HCT116 (cell line): ENCODE results near the gene VLDLR. TPM values are rescaled to one million over a fixed set of nuclear protein-coding genes. Genes with fewer than 3 reads are reported as not detected.

ENCODE experiments used
- ATAC-seq: fragments of 200-7000 bp; cut with Tn5 transposase; 2 replicates; pipeline ENCODE4 v1.9.1; 2020; ENCODE audit warnings: mild to moderate bottlenecking, moderate library complexity
- BruUV-seq: library from RNA; stranded (reverse); fragments of 400-500 nt; replicated peaks from 2 replicates; lab custom pipeline; 2021; lab: Mats Ljungman, UMichigan
- CTCF ChIA-PET: fragments of 300-600 bp; sonication (Branson Sonifier 250); formaldehyde crosslinking; loops from one replicate; lab custom pipeline; 2021; ENCODE audit warnings: antibody characterized with exemption; lab: Charles Lee
- POLR2A ChIA-PET: fragments of 300-600, 350-600 bp; sonication (Branson Sonifier 250); formaldehyde crosslinking; loops from one replicate; lab custom pipeline; 2021; ENCODE audit warnings: antibody characterized with exemption; lab: Charles Lee
- RAD21 ChIA-PET, 2 experiments: fragments of 300-600 bp; sonication (Branson Sonifier 250); formaldehyde crosslinking; loops; one replicate each; lab custom pipeline; 2023; ENCODE audit warnings: low total read pairs in 2 of 2; ENCODE audit not compliant: uncharacterized antibody in 2 of 2, unreplicated experiment in 2 of 2, low non-redundant PET in 1 of 2; lab: Charles Lee
- DNase-seq: peaks from one replicate; pipeline ENCODE4 v3.0.0-alpha.2; 2010; ENCODE audit warnings: low read depth, low spot score
- H2AFZ ChIP-seq: fragments of 200-600 bp; shearing (Covaris generic), sonication (generic); 2 replicates; pipeline ENCODE4 v1.6.1; 2017; ENCODE audit warnings: low read depth, mixed run types, mixed read lengths, antibody characterized with exemption, low read length; ENCODE audit not compliant: poor library complexity, severe bottlenecking
- H3K27ac ChIP-seq: 2 replicates; pipeline ENCODE4 v1.5.1; 2012; ENCODE audit warnings: low read depth, low read length
- H3K27me3 ChIP-seq: fragments of 200-600 bp; sonication (generic); 2 replicates; pipeline ENCODE4 v1.6.1; 2016; ENCODE audit warnings: mixed run types, low read length, mixed read lengths; ENCODE audit not compliant: insufficient read depth
- H3K36me3 ChIP-seq, 2 experiments: fragments of 200-500 bp in 1 of 2; fragments of 200-600 bp in 1 of 2; sonication (Bioruptor generic) in 1 of 2; sonication (generic) in 1 of 2; 2 replicates each; pipeline versions ENCODE4 v1.5.1 to v1.6.1; 2014 to 2016; ENCODE audit warnings: low read length in 2 of 2, inconsistent platforms in 1 of 2, mixed read lengths in 1 of 2, mixed run types in 1 of 2; ENCODE audit not compliant: insufficient read depth in 2 of 2, control insufficient read depth in 1 of 2
- H3K4me1 ChIP-seq, 2 experiments: fragments of 200-600 bp in 1 of 2; sonication (generic) in 1 of 2; 2 replicates each; pipeline versions ENCODE4 v1.5.1 to v1.6.1; 2012 to 2017; ENCODE audit warnings: low read length in 2 of 2, inconsistent platforms in 1 of 2, mild to moderate bottlenecking in 1 of 2, mixed read lengths in 1 of 2, mixed run types in 1 of 2, moderate library complexity in 1 of 2; ENCODE audit not compliant: insufficient read depth in 2 of 2, control insufficient read depth in 1 of 2
- H3K4me2 ChIP-seq: fragments of 200-600 bp; sonication (generic); 2 replicates; pipeline ENCODE4 v1.6.1; 2017; ENCODE audit warnings: mixed run types, low read length, mixed read lengths
- H3K4me3 ChIP-seq, 2 experiments: fragments of 200-600 bp in 1 of 2; sonication (generic) in 1 of 2; replicated peaks in 1 of 2; 2 replicates each; pipeline ENCODE4 v1.5.1; 2011 to 2016; ENCODE audit warnings: low read length in 2 of 2, control low read depth in 1 of 2, low read depth in 1 of 2, mild to moderate bottlenecking in 1 of 2, mixed read lengths in 1 of 2, mixed run types in 1 of 2
- H3K79me2 ChIP-seq: fragments of 200-600 bp; sonication (generic); 2 replicates; pipeline ENCODE4 v1.6.1; 2017; ENCODE audit warnings: mild to moderate bottlenecking, mixed run types, low read length, moderate library complexity, mixed read lengths; ENCODE audit not compliant: insufficient read depth
- H3K9ac ChIP-seq: fragments of 200-600 bp; sonication (generic); 2 replicates; pipeline ENCODE4 v1.6.1; 2016; ENCODE audit warnings: low read length, mixed read lengths
- H3K9me2 ChIP-seq: fragments of 200-600 bp; sonication (generic), shearing (Covaris generic); 2 replicates; pipeline ENCODE4 v1.6.1; 2017; ENCODE audit warnings: mixed run types, mild to moderate bottlenecking, moderate library complexity; ENCODE audit not compliant: insufficient read depth
- H3K9me3 ChIP-seq, 2 experiments: fragments of 200-500 bp in 1 of 2; fragments of 200-600 bp in 1 of 2; sonication (Bioruptor generic) in 1 of 2; sonication (generic) in 1 of 2; 2 replicates each; pipeline ENCODE4 v1.6.1; 2014 to 2017; ENCODE audit warnings: low read length in 2 of 2, mixed read lengths in 2 of 2, inconsistent platforms in 1 of 2, low read depth in 1 of 2, mild to moderate bottlenecking in 1 of 2, mixed run types in 1 of 2, moderate library complexity in 1 of 2; ENCODE audit not compliant: control insufficient read depth in 1 of 2, insufficient read depth in 1 of 2
- H4K20me1 ChIP-seq: fragments of 200-600 bp; sonication (generic), shearing (Covaris generic); 2 replicates; pipeline ENCODE4 v1.6.1; 2017; ENCODE audit warnings: mixed run types, mild to moderate bottlenecking, moderate library complexity; ENCODE audit not compliant: insufficient read depth
- ATF3 ChIP-seq: IDR thresholded peaks from 2 replicates; pipeline ENCODE4 v1.6.1; 2012
- CBX3 ChIP-seq: IDR thresholded peaks from 2 replicates; pipeline ENCODE4 v1.6.1; 2012; ENCODE audit warnings: low read depth
- CEBPB ChIP-seq: IDR thresholded peaks from 2 replicates; pipeline ENCODE4 v1.6.1; 2012; ENCODE audit warnings: low read depth
- CTCF ChIP-seq, 3 experiments: fragments of 200-600 bp in 1 of 3; sonication (generic) in 1 of 3; IDR thresholded peaks in 2 of 3; conservative IDR thresholded peaks in 1 of 3; 2 replicates each; pipeline ENCODE4 v1.5.1; 2012 to 2017; ENCODE audit warnings: low read depth in 2 of 3, low read length in 2 of 3, antibody characterized with exemption in 1 of 3, borderline replicate concordance in 1 of 3, control low read depth in 1 of 3, mild to moderate bottlenecking in 1 of 3, mixed read lengths in 1 of 3, mixed run types in 1 of 3, moderate library complexity in 1 of 3; ENCODE audit not compliant: insufficient read depth in 1 of 3
- EGR1 ChIP-seq: IDR thresholded peaks from 2 replicates; pipeline ENCODE4 v1.6.1; 2012; ENCODE audit warnings: low read depth
- ELF1 ChIP-seq: IDR thresholded peaks from 2 replicates; pipeline ENCODE4 v1.6.1; 2012; ENCODE audit warnings: low read depth, borderline replicate concordance
- EZH2phosphoT487 ChIP-seq: fragments of 200-600 bp; IDR thresholded peaks from 2 replicates; pipeline ENCODE4 v1.6.1; 2018; ENCODE audit warnings: antibody characterized with exemption, borderline replicate concordance
- MAX ChIP-seq: IDR thresholded peaks from 2 replicates; pipeline ENCODE4 v1.6.1; 2012
- SIN3A ChIP-seq: IDR thresholded peaks from 2 replicates; pipeline ENCODE4 v1.6.1; 2012; ENCODE audit warnings: low read depth
- SRF ChIP-seq: IDR thresholded peaks from 2 replicates; pipeline ENCODE4 v1.6.1; 2012; ENCODE audit warnings: low read depth
- TCF7L2 ChIP-seq: IDR thresholded peaks from 2 replicates; pipeline ENCODE4 v1.7.0; 2011; ENCODE audit warnings: borderline replicate concordance, inconsistent platforms; ENCODE audit not compliant: insufficient read depth, insufficient read length; ENCODE audit errors: extremely low read depth
- YY1 ChIP-seq: IDR thresholded peaks from 2 replicates; pipeline ENCODE4 v1.6.1; 2011; ENCODE audit warnings: low read length, low read depth, moderate library complexity, mild to moderate bottlenecking; ENCODE audit not compliant: insufficient replicate concordance; ENCODE audit errors: extremely low read depth
- ZBTB33 ChIP-seq: IDR thresholded peaks from 2 replicates; pipeline ENCODE4 v1.6.1; 2011; ENCODE audit warnings: mild to moderate bottlenecking, low read length, moderate library complexity; ENCODE audit not compliant: insufficient replicate concordance; ENCODE audit errors: extremely low read depth
- intact Hi-C: fragments of 100-400 bp; cut with micrococcal nuclease; formaldehyde crosslinking; loops from 2 replicates; pipeline ENCODE4 v1.10.0; 2022
- total RNA-seq: library from RNA; stranded (reverse); gene quantifications from one replicate; pipeline ENCODE4 v1.2.1, GENCODE V29; 2021; ENCODE audit not compliant: unreplicated experiment

The VLDLR gene
- total RNA-seq, 1 experiment from 2014 or later = 0.17 TPM

GRCh38 chr9:2608276-2608675, 13.3 kb upstream of the VLDLR start:
- H3K4me1 ChIP-seq = no peaks in the 10 kb centered on the region
- ATAC-seq (no peak), DNase-seq (no peak)
- no peaks in the 10 kb centered on the region for H3K36me3 ChIP-seq
- no peaks in the 10 kb centered on the region for H3K79me2 ChIP-seq
- no peaks in the 10 kb centered on the region for H3K9me3 ChIP-seq
- no peak overlapping the region for H3K27ac ChIP-seq
- POLR2A ChIA-PET = no interaction called here
- intact Hi-C loops = loop anchor here (10.0 kb wide), 1 partner anchor 473 kb away; no protein-coding TSS in a partner anchor
- TF ChIP-seq ZBTB33 (no peak), CEBPB (no peak), EGR1 (no peak), ATF3 (no peak), ELF1 (no peak), TCF7L2 (no peak)
- CTCF ChIA-PET = no interaction called here
- H3K4me3 ChIP-seq = no peak overlapping the region
- no peaks in the 10 kb centered on the region for H3K9me2 ChIP-seq
- no peak overlapping the region for H3K9ac ChIP-seq
- H4K20me1 ChIP-seq = no peaks in the 10 kb centered on the region
- BruUV-seq = no TSS peak
- RAD21 ChIA-PET = no interaction called here
- no peak overlapping the region for H2AFZ ChIP-seq
- H3K27me3 ChIP-seq = peaks cover 31% of the 10 kb centered on the region
- no peak overlapping the region for H3K4me2 ChIP-seq

GRCh38 chr9:2610985-2611384, 10.6 kb upstream of the VLDLR start:
- no peak for DNase-seq
- Histone ChIP-seq H4K20me1 (no peaks in the 10 kb centered on the region), H3K9me2 (no peaks in the 10 kb centered on the region), H3K36me3 (no peaks in the 10 kb centered on the region), H3K27ac (no peak overlapping the region), H3K79me2 (no peaks in the 10 kb centered on the region), H3K27me3 (peaks cover 31% of the 10 kb centered on the region), H3K9ac (no peak overlapping the region), H3K4me2 (no peak overlapping the region), H3K4me1 (no peaks in the 10 kb centered on the region), H3K9me3 (no peaks in the 10 kb centered on the region), H3K4me3 (no peak overlapping the region), H2AFZ (no peak overlapping the region)
- ATAC-seq = no peak
- CTCF ChIA-PET = no interaction called here
- intact Hi-C loops = no loop called here
- BruUV-seq = no TSS peak
- RAD21 ChIA-PET = no interaction called here
- POLR2A ChIA-PET = no interaction called here
- TF ChIP-seq CBX3 (no peak), CEBPB (no peak), ELF1 (no peak), CTCF (IDR thresholded peaks at IDR 0.05 in 2 of 3, conservative IDR thresholded peaks at IDR 0.05 in 1 of 3; ENCODE audit: borderline replicate concordance in 1 of 3, insufficient read depth in 1 of 3, low read depth in 2 of 3, low read length in 2 of 3) (no peak), EZH2phosphoT487 (no peak), MAX (no peak), TCF7L2 (no peak), SIN3A (no peak), SRF (no peak), YY1 (no peak)
